ENCODE data around the gene NCK2. TPM values are rescaled to one million over a fixed set of nuclear protein-coding genes. Genes with fewer than 3 reads are reported as not detected.

NCK2 gene
- total and polyA plus RNA-seq, 9 of the 15 experiments (the other 6 are each of a cell fraction or from before 2014, with no cell fraction given), result 0.90 to 27.9 (median 15.9) TPM

- TF ChIP-seq PATZ1 (CRISPR knock-in tag; IDR thresholded peaks at IDR 0.05; ENCODE audit: borderline replicate concordance) (no peak), PTTG1 (tag; IDR thresholded peaks at IDR 0.05; ENCODE audit: low read depth) (no peak)
Observed at GRCh38 chr2:105924271-105924670, 179.6 kb downstream of the NCK2 start (continued).

GRCh38 chr2:105924932-105925331 is 180.2 kb downstream of the NCK2 start:
- BruUV-seq (replicated peaks), result no TSS peak
- Histone ChIP-seq H3K27ac (ENCODE audit: extremely low read depth, low read depth, low read length) (no peak overlapping the region), H3K9me3 (replicated peaks; ENCODE audit: control insufficient read depth, insufficient read depth, low read depth, low read length) (no peaks in the 10 kb centered on the region), H3K4me3 (no peak overlapping the region), H3K4me2 (ENCODE audit: insufficient read depth, low read length) (no peak overlapping the region), H3K27me3 (ENCODE audit: control insufficient read depth in 2 of 2, insufficient read depth in 2 of 2, low read length in 2 of 2) (peaks cover 4 to 30% of the 10 kb centered on the region in 2 experiments; a peak in 3 of 5 replicates), H3K4me1 (replicated peaks in 1 of 2; ENCODE audit: control insufficient read depth in 2 of 2, insufficient read depth in 2 of 2, low read length in 2 of 2) (no peaks in the 10 kb centered on the region), H4K20me1 (replicated peaks; ENCODE audit: control insufficient read depth, insufficient read depth, low read length) (no peaks in the 10 kb centered on the region), H3K79me2 (ENCODE audit: control insufficient read depth, insufficient read depth, low read length) (no peaks in the 10 kb centered on the region), H3K9ac (ENCODE audit: insufficient read depth in 1 of 2, low read depth in 2 of 2, low read length in 2 of 2) (no peak overlapping the region), H3K9me1 (ENCODE audit: control insufficient read depth, insufficient read depth, low read length) (no peaks in the 10 kb centered on the region), H2AFZ (ENCODE audit: low read depth, low read length) (no peak overlapping the region), H3K36me3 (ENCODE audit: control insufficient read depth, insufficient read depth, low read length) (no peaks in the 10 kb centered on the region)
- in situ Hi-C loops (cut with MboI), result no loop called here
- no peak for DNase-seq (ENCODE audit: extremely low read depth in 1 of 4, low spot score in 3 of 4)
- FAIRE-seq, result no peak
- intact Hi-C loops (cut with micrococcal nuclease), result loop anchor here (10.0 kb wide), 1 partner anchor 160 kb away; no protein-coding TSS in a partner anchor
- ATAC-seq, result no peak
- ChIA-PET POLR2A (no interaction called here), CTCF (ENCODE audit: low intra/inter-chr PET ratio) (no interaction called here)
- WGBS (ENCODE audit: insufficient coverage, low coverage, missing lambda C conversion rate), result 0% methylated on average over 3 of the region's 3 CpGs
- TF ChIP-seq TCF15 (CRISPR knock-in tag; IDR thresholded peaks at IDR 0.05) (no peak), KLF16 (IDR thresholded peaks at IDR 0.05) (no peak), ZNF518B (CRISPR knock-in tag; IDR thresholded peaks at IDR 0.05) (no peak), GABPB2 (CRISPR knock-in tag; conservative IDR thresholded peaks at IDR 0.05) (no peak), JUNB (CRISPR knock-in tag; conservative IDR thresholded peaks at IDR 0.05) (no peak), RFX1 (IDR thresholded peaks at IDR 0.05) (no peak), FOXJ2 (tag; IDR thresholded peaks at IDR 0.05) (no peak), TOE1 (IDR thresholded peaks at IDR 0.05; ENCODE audit: borderline replicate concordance) (no peak), TOE1 (CRISPR knock-in tag; IDR thresholded peaks at IDR 0.05; ENCODE audit: borderline replicate concordance, low read depth) (no peak), ZNF212 (CRISPR knock-in tag; IDR thresholded peaks at IDR 0.05) (no peak), CBFA2T3 (IDR thresholded peaks at IDR 0.05) (no peak), ZNF75A (CRISPR knock-in tag; IDR thresholded peaks at IDR 0.05) (no peak), NELFE (IDR thresholded peaks at IDR 0.05; ENCODE audit: insufficient read depth, insufficient read length) (no peak), GTF2B (IDR thresholded peaks at IDR 0.05; ENCODE audit: extremely low read depth, insufficient read length) (no peak)

Data from K562 (cell line).